ENCODE measurements around the gene DHRSX.

The DHRSX gene

GRCh38 chrX:2185341-2186082, 315.3 kb downstream of the DHRSX start:
- ChIA-PET CTCF (no interaction called here), POLR2A (no interaction called here)
- H3K9me3 ChIP-seq (ENCODE audit: control insufficient read depth, insufficient read depth, low read depth, low read length) = no peaks in the 10 kb centered on the region
- TF ChIP-seq SETDB1 (IDR thresholded peaks at IDR 0.05; ENCODE audit: insufficient read length, low read length) (no peak), ZNF701 (tag by site-specific recombination; IDR thresholded peaks at IDR 0.05) (no peak), ZNF366 (tag by site-specific recombination; conservative IDR thresholded peaks at IDR 0.05) (no peak), PRDM10 (tag by site-specific recombination; IDR thresholded peaks at IDR 0.05) (peak; percentile 60; the same call in 1 of the 2 replicates), ZSCAN18 (tag by site-specific recombination; IDR thresholded peaks at IDR 0.05) (no peak)
- H3K4me3 ChIP-seq (ENCODE audit: low read depth, low read length) = no peak overlapping the region
- no peak overlapping the region for H3K27ac ChIP-seq (ENCODE audit: extremely low read depth, low read depth, low read length)
- no peaks in the 10 kb centered on the region for H3K4me1 ChIP-seq (ENCODE audit: control insufficient read depth, insufficient read depth, low read length)
- no peaks in the 10 kb centered on the region for H3K36me3 ChIP-seq (ENCODE audit: control insufficient read depth in 2 of 2, insufficient read depth in 1 of 2, low read length in 2 of 2)

GRCh38 chrX:2184089-2184488, 316.7 kb downstream of the DHRSX start:
- TF ChIP-seq ZNF366 (tag by site-specific recombination; conservative IDR thresholded peaks at IDR 0.05) = peak; percentile 72
- peak; percentile 90 for TF ChIP-seq ZBTB17 (tag by site-specific recombination; IDR thresholded peaks at IDR 0.05)
- TF ChIP-seq GLI2 (tag by site-specific recombination; IDR thresholded peaks at IDR 0.05; ENCODE audit: borderline replicate concordance, low read depth) = no peak
- no peak for TF ChIP-seq ATF2 (tag by site-specific recombination; IDR thresholded peaks at IDR 0.05; ENCODE audit: low read depth)
- Histone ChIP-seq H3K9me3 (ENCODE audit: control insufficient read depth, insufficient read depth, low read depth, low read length) (no peaks in the 10 kb centered on the region), H3K4me1 (ENCODE audit: control insufficient read depth, insufficient read depth, low read length) (no peaks in the 10 kb centered on the region), H3K4me3 (ENCODE audit: low read depth, low read length) (no peak overlapping the region), H3K36me3 (ENCODE audit: control insufficient read depth in 2 of 2, insufficient read depth in 1 of 2, low read length in 2 of 2) (no peaks in the 10 kb centered on the region), H3K27ac (ENCODE audit: extremely low read depth, low read depth, low read length) (no peak overlapping the region)
- CTCF ChIA-PET = no interaction called here
- POLR2A ChIA-PET = no interaction called here

- Histone ChIP-seq H3K4me1 (ENCODE audit: control insufficient read depth, insufficient read depth, low read length) (no peaks in the 10 kb centered on the region), H3K4me3 (ENCODE audit: low read depth, low read length) (no peak overlapping the region), H3K36me3 (ENCODE audit: control insufficient read depth in 2 of 2, insufficient read depth in 1 of 2, low read length in 2 of 2) (no peaks in the 10 kb centered on the region), H3K9me3 (ENCODE audit: control insufficient read depth, insufficient read depth, low read depth, low read length) (no peaks in the 10 kb centered on the region), H3K27ac (ENCODE audit: extremely low read depth, low read depth, low read length) (no peak overlapping the region)
- ChIA-PET POLR2A (no interaction called here), CTCF (no interaction called here)
- no peak for TF ChIP-seq FEZF1 (tag by site-specific recombination; IDR thresholded peaks at IDR 0.05)
- TF ChIP-seq WT1 (tag by site-specific recombination; IDR thresholded peaks at IDR 0.05) = no peak
- no peak for TF ChIP-seq ZNF529 (tag by site-specific recombination; IDR thresholded peaks at IDR 0.05; ENCODE audit: insufficient replicate concordance)
- TF ChIP-seq ZEB2 (tag by site-specific recombination; IDR thresholded peaks at IDR 0.05) = no peak
- TF ChIP-seq KLF9 (tag by site-specific recombination; IDR thresholded peaks at IDR 0.05; ENCODE audit: low read depth) = no peak
- no peak for TF ChIP-seq ZNF513 (tag by site-specific recombination; IDR thresholded peaks at IDR 0.05)
- no peak for TF ChIP-seq ZBTB8A (tag by site-specific recombination; IDR thresholded peaks at IDR 0.05)
- no peak for TF ChIP-seq ZNF521 (tag by site-specific recombination; IDR thresholded peaks at IDR 0.05)
- TF ChIP-seq ZNF184 (tag by site-specific recombination; IDR thresholded peaks at IDR 0.05) = no peak
- TF ChIP-seq ZNF211 (tag by site-specific recombination; IDR thresholded peaks at IDR 0.05; ENCODE audit: low read depth) = no peak
- no peak for TF ChIP-seq ZNF585B (tag by site-specific recombination; IDR thresholded peaks at IDR 0.05)
- TF ChIP-seq SCRT1 (tag by site-specific recombination; IDR thresholded peaks at IDR 0.05; ENCODE audit: borderline replicate concordance) = no peak
- no peak for TF ChIP-seq ZSCAN23 (tag by site-specific recombination; IDR thresholded peaks at IDR 0.05)
- TF ChIP-seq ZNF530 (tag by site-specific recombination; IDR thresholded peaks at IDR 0.05; ENCODE audit: low read depth) = no peak
- no peak for TF ChIP-seq ZNF558 (tag by site-specific recombination; IDR thresholded peaks at IDR 0.05)
- no peak for TF ChIP-seq GLIS2 (tag by site-specific recombination; IDR thresholded peaks at IDR 0.05)
Observed at GRCh38 chrX:2183193-2183725, 317.5 kb downstream of the DHRSX start.

Measured in HEK293 (cell line).